NCI-H526 treated with DMSO at 0.1 percent for 48 hours (cell line): ENCODE results near the gene SIX4.
A peak's percentile ranks its signal among the peaks of the same experiment; 100 is the strongest.
"Not testable (repeated sequence)": the region's sequence is repeated elsewhere in the genome, so short reads cannot be mapped to it uniquely, and the experiment has no call there.

ENCODE experiments used
- DNase-seq: peaks from one replicate; lab custom pipeline; 2025; lab: John Stamatoyannopoulos, UW

The SIX4 gene

DNA sequence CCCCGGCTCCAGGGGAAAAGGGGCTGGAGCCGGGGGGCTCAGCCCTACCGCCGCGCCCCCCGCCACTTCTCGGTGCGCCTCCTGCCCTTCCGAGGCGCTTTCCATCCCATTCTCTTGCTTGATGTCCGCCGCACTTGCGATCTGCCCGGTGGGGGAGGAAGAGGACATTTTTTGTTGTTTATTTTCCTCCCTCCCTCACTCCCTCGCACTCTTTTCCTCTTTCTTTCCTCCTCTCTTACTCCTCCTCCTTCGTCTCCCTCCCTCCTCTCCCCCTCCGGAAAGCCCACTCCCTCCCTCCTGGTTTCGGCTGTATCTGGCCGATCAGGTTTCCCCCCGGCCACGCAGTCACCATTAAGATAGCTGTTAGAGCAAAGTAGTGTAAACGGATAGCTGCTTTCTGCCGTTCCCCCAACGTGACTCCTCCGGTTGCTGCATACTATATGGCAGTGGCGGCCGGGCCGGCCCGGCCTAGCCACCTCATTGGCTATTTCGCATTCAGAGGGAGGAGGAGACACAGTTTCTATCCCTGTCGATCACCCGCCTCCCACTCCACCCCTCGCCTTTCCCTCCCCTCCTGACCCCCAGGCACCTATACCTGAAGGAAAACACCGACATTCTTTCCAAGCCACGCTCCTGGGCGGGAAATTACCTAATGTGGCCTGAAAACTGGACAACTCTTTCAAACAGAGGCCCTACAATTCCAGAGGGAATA lies at the start of gene SIX4:
TSS of gene SIX4 (minus strand) at position 445 of the 712 bp plus-strand sequence. CDS start at position 168, 277 bp downstream.
- DNase-seq: peak; percentile 96

GRCh38 chr14:60773558-60773957 lies 49.4 kb upstream of the SIX4 start:
- DNase-seq: no peak

DNA sequence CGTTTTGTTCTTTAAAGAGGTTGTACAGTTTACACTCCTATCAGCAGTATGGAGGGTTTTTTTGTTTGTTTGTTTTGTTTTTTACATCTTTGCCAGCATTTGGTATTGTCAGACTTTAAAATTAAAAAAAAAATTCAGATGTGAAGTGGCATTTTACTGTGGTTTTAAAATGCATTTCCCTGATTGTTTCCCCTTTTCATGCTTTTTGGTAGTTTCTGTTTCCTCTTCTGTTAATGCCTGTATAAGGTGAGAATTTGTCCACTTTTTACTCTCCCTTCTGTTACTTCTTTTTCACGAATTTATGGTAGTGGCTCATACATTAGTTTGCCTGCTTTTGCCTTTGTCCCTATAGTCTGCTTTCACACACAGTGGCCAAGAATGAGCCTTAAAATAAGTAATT lies 47.0 kb upstream of the SIX4 start:
- no peak for DNase-seq

GRCh38 chr14:60768602-60769001 lies 44.5 kb upstream of the SIX4 start:
- DNase-seq: no peak

DNA sequence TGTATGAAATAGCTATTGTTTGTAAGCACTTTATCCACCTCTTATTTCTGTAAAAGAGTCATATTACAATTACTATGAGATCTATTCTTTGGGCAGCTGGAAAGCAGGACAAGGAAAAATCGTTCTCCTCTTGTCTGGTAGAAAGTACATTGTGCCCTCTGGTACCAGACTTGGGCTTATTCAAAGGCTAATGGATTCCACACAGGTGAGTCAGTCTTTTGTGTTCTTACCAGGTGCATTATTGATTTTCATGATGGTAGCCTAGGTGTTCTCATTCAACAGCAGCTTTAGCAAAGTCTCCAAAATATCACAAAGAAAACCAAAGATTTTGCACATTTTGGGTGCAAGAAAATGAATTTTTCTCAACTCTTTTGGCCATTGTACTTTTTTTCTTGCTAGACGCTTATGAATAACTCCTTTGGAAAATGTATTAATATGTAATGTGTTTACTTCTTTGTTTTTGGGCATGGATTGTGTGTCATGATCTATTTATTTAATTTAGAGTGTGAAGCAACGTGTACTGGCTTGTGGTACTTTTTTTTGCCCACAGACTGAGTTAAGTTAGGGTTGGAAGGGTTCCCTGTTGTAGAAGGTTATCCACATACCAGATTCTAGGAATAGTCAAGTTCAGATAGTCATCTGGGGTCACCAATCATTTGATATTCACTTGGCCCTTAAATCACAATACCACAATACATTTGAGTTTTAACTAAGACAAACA lies 36.7 kb upstream of the SIX4 start:
- DNase-seq: no peak

DNA sequence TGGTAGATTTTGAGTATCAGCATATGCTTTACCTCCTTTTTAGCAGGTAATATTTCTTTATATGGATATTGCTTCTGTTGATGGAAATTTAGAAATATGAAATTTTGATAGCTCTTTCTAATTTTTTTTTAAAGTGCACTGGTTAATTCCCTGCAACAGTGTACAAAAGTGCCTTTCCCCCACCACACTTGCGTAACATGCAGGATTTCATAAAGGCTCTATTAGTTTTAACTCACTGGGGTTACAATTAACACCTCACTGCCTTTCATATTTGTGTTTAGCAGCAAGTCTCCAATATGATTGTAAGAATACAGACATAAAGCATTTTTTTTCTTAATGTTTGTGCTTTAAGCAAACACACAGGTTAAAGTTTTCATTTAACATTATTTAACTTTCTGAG lies 36.1 kb upstream of the SIX4 start:
- DNase-seq: no peak

GRCh38 chr14:60758885-60759284 lies 34.7 kb upstream of the SIX4 start:
- DNase-seq: no peak

DNA sequence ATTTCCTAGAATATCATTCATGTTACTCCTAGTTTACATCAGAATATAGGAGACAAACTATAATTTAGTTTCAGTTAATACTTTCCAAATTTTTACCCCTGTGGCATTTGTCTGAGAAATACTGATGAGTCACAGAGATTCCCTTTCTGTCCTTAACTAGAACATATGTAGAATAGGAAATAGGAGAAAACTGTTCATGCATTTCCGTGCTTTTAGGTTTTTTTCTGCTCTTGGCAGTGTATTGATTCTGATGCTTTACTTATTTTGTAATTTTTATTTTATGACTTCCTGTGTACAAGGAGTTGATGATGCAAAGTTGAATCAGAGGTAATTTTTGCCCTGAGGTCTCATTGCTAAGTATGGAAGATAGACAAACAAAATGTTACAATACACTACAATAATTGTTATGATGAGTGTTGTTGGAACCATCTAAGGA lies 33.4 kb upstream of the SIX4 start:
- no peak for DNase-seq

DNA sequence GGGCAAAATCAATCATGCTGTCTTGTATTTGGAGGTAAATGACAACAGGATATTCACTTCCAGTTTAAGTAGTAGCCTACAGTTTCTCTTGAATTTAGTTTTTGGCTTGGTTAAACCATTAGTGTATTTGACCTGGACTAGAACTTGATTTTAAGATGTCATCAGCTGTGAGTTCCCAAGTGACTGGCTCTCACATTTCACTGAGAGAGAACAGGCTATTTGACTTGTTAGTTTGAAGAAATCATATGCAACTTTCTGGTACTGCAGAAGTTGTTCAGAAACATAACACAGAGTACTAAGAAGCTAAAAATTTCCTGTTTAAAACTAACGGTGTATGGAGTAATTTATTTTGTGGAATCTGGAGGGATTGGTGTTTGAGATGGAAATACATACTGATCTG lies 32.7 kb upstream of the SIX4 start:
- DNase-seq: no peak

GRCh38 chr14:60753264-60754119 lies 29.3 kb upstream of the SIX4 start:
- DNase-seq: no peak

- DNase-seq: no peak
Measured at GRCh38 chr14:60744566-60744965, 20.4 kb upstream of the SIX4 start.

DNA sequence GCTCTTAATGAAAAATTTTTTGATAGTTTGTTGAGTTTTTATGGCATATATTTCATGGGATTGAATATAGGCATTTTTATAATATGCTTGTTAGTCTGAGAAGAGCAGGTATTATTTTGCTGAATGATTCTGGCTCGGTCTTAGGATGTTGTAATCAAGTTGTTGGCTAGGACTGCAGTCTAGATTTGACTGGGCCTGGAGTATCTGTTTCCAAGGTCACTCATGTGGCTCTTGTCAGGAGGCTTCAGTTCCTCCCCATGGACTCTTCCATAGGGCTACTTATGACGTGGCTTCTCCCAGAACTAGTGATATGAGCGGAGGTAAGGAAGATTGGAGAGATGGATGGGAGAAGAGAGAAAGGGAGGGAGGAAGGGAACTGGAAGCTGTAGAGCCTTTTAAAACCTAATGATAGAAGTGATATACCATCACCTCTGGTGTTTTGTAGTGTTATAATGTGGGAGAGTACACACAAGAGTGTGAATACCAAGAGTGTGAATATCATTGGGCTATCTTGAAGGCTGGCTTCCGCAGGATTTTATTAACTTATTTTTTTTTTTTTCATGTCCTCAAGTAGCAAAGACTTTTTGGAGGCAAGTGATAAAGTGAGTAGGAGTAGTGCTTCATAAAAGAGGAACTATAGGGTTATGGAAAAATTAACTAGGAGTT lies 14.8 kb upstream of the SIX4 start:
- DNase-seq: no peak

GRCh38 chr14:60736494-60736893 lies 12.3 kb upstream of the SIX4 start:
- DNase-seq: peak; percentile 43

DNA sequence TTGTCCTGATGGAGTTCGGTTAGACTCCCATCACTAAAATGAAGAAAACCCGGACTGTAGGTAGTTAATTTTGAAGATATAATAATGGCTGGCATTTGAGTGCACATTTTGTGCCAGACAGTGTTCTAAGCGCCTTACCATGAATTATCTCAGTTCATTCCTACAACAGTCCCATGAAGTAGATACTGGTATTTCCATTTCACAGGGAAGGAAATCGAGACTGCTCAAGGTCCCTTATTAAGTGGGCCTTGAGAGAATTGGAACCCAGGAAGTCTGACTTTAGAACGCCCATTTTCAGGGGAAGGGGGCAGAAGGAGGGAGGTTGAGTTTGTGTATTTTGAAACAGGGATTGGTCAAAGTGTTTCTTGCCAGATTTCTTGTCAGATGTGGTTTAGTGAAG lies 11.3 kb upstream of the SIX4 start:
- DNase-seq: peak; percentile 30

DNA sequence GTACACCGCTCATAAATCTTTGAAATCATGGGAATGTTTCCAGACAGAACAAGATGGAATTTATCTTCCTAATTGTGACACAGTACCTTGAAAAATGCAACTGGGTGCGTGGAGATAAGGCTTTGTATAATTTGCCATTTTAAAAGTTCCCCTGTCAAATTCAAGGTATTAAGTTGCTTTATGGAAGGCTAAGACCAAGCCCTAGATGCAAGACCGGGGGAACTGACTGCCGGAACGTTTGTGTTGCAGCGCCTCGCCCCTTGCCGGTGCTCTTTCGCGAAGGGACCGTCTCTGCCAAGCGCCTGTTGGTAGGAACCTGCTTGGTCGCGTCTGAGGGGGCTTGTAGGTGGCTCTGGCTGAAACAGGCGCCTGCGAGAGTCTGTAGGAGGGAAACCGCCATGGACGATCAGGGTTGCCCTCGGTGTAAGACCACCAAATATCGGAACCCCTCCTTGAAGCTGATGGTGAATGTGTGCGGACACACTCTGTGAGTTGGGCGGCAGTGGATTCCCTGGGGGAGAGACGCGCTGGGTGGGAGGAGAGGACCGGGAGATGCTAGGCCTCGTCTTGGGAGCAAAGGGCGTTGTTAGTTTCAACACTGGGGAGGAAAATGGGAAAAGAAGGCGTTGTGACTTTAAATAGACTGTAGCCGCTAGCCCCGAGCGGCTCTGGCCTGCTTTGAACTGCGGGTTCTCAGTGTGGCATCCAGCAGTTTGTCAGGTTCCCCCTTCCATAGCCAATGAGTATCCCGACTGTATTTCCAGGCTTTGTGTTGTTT lies 10.5 kb upstream of the SIX4 start, which contains the start of gene MNAT1:
TSS of gene MNAT1 (plus strand) at position 297 of the 778 bp plus-strand sequence. CDS start at position 399, 102 bp downstream.
- DNase-seq: peak; percentile 81

- DNase-seq: no peak
Measured at GRCh38 chr14:60732840-60733483, 8.8 kb upstream of the SIX4 start.

DNA sequence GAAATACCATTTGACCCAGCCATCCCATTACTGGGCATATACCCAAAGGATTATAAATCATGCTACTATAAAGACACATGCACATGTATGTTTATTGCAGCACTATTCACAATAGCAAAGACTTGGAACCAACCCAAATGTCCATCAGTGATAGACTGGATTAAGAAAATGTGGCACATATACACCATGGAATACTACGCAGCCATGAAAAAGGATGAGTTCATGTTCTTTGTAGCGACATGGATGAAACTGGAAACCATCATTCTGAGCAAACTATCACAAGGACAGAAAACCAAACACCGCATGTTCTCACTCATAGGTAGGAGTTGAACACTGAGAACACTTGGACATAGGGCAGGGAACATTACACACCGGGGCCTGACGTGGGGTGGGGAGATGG lies 7.1 kb upstream of the SIX4 start:
- not testable (repeated sequence) for DNase-seq

GRCh38 chr14:60723116-60723906 lies 840 bp downstream of the SIX4 start:
- DNase-seq: peak; percentile 55

- peak; percentile 73 for DNase-seq
Measured at GRCh38 chr14:60722357-60723115, 1.6 kb downstream of the SIX4 start.
